GM12873 (cell line): ENCODE data around the gene ANKDD1B.

ENCODE experiments used
- CTCF ChIP-seq: IDR thresholded peaks from 2 replicates; pipeline ENCODE4 v1.5.1; 2012; ENCODE audit warnings: low read depth, mild to moderate bottlenecking, moderate library complexity, low read length, control low read depth; ENCODE audit not compliant: insufficient read depth; ENCODE audit errors: missing control alignments

The ANKDD1B gene

GRCh38 chr5:75610201-75610600 lies 1.1 kb upstream of the ANKDD1B start:
- TF ChIP-seq CTCF, result no peak

- no peak for TF ChIP-seq CTCF
Observed at GRCh38 chr5:75612226-75612569, 945 bp downstream of the ANKDD1B start.

GRCh38 chr5:75612901-75613300 lies 1.6 kb downstream of the ANKDD1B start:
- no peak for TF ChIP-seq CTCF

GRCh38 chr5:75614176-75614575 lies 2.9 kb downstream of the ANKDD1B start:
- TF ChIP-seq CTCF, result no peak

GRCh38 chr5:75616371-75616881 lies 5.2 kb downstream of the ANKDD1B start:
- no peak for TF ChIP-seq CTCF

- no peak for TF ChIP-seq CTCF
Observed at GRCh38 chr5:75616971-75617621, 5.8 kb downstream of the ANKDD1B start.

- TF ChIP-seq CTCF, result no peak
Observed at GRCh38 chr5:75617736-75618352, 6.6 kb downstream of the ANKDD1B start.
